HL-60 (cell line): ENCODE results near the gene TAF11L14.

Experiments used
- DNase-seq, 2 experiments: peaks; one replicate each; pipeline ENCODE4 v3.0.0-alpha.2; 2010 to 2020; ENCODE audit warnings: low read depth in 1 of 2, low spot score in 1 of 2
- H3K27ac ChIP-seq: fragments of 250-450 bp; sonication (Bioruptor Pico); replicated peaks from 2 replicates; pipeline ENCODE4 v1.5.1; 2020; ENCODE audit warnings: mild to moderate bottlenecking, moderate library complexity
- H3K27me3 ChIP-seq: fragments of 250-450 bp; sonication (Bioruptor Pico); 2 replicates; pipeline ENCODE4 v1.5.1; 2021; ENCODE audit warnings: mild to moderate bottlenecking, moderate library complexity; ENCODE audit not compliant: insufficient read depth, poor library complexity, severe bottlenecking
- H3K4me3 ChIP-seq: replicated peaks from 2 replicates; pipeline ENCODE4 v1.5.1; 2011; ENCODE audit warnings: mild to moderate bottlenecking, control low read depth, low read length; ENCODE audit not compliant: insufficient read depth
- GABPA ChIP-seq: IDR thresholded peaks from 2 replicates; pipeline ENCODE4 v1.6.1; 2012; ENCODE audit warnings: low read depth
- POLR2AphosphoS5 ChIP-seq: IDR thresholded peaks from 2 replicates; pipeline ENCODE4 v1.6.1; 2012; ENCODE audit warnings: low read depth
- SPI1 ChIP-seq: IDR thresholded peaks from 2 replicates; pipeline ENCODE4 v1.6.1; 2012; ENCODE audit warnings: low read depth, mild to moderate bottlenecking, borderline replicate concordance
- TF ChIP-seq, protein P1 (sequence below): IDR thresholded peaks from one replicate; pipeline ENCODE4 v1.5.1; 2011; ENCODE audit warnings: low read length, control low read depth, inconsistent platforms; ENCODE audit not compliant: insufficient read depth
- TF ChIP-seq, protein P2 (sequence below): IDR thresholded peaks from 2 replicates; pipeline ENCODE4 v1.6.1; 2012; ENCODE audit warnings: low read depth; ENCODE audit not compliant: insufficient replicate concordance

The TAF11L14 gene

DNA sequence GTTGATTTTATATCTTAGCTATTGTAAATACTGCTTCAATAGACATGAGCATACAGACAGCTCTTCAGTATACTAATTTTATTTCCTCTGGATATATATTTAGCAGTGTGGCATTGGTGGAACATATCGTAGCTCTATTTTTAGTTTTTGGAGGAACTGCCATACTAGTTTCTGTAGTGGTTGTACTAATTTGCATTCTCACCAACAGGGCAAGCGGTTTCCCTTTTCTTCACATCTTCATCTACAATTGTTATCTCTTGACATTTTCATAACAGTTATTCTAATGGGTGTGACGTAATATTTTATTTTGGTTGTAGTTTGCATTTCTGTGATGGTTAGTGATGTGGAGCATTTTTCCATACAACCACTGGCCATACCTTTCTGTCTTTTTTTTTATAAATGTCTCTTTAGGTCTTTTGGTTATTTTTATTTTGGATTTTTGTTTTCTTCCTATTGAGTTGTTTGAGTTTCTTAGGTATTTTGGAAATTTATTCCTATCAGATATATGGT, 32.5 kb downstream of the TAF11L14 start:
- Histone ChIP-seq H3K27me3 (no peaks in the 10 kb centered on the region), H3K4me3 (no peak overlapping the region), H3K27ac (no peak overlapping the region)
- no peak for DNase-seq
- no peak for TF ChIP-seq GABPA
- TF ChIP-seq, protein P1, sequence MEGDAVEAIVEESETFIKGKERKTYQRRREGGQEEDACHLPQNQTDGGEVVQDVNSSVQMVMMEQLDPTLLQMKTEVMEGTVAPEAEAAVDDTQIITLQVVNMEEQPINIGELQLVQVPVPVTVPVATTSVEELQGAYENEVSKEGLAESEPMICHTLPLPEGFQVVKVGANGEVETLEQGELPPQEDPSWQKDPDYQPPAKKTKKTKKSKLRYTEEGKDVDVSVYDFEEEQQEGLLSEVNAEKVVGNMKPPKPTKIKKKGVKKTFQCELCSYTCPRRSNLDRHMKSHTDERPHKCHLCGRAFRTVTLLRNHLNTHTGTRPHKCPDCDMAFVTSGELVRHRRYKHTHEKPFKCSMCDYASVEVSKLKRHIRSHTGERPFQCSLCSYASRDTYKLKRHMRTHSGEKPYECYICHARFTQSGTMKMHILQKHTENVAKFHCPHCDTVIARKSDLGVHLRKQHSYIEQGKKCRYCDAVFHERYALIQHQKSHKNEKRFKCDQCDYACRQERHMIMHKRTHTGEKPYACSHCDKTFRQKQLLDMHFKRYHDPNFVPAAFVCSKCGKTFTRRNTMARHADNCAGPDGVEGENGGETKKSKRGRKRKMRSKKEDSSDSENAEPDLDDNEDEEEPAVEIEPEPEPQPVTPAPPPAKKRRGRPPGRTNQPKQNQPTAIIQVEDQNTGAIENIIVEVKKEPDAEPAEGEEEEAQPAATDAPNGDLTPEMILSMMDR = no peak
- TF ChIP-seq POLR2AphosphoS5 = no peak
- TF ChIP-seq SPI1 = no peak
- TF ChIP-seq, protein P2, sequence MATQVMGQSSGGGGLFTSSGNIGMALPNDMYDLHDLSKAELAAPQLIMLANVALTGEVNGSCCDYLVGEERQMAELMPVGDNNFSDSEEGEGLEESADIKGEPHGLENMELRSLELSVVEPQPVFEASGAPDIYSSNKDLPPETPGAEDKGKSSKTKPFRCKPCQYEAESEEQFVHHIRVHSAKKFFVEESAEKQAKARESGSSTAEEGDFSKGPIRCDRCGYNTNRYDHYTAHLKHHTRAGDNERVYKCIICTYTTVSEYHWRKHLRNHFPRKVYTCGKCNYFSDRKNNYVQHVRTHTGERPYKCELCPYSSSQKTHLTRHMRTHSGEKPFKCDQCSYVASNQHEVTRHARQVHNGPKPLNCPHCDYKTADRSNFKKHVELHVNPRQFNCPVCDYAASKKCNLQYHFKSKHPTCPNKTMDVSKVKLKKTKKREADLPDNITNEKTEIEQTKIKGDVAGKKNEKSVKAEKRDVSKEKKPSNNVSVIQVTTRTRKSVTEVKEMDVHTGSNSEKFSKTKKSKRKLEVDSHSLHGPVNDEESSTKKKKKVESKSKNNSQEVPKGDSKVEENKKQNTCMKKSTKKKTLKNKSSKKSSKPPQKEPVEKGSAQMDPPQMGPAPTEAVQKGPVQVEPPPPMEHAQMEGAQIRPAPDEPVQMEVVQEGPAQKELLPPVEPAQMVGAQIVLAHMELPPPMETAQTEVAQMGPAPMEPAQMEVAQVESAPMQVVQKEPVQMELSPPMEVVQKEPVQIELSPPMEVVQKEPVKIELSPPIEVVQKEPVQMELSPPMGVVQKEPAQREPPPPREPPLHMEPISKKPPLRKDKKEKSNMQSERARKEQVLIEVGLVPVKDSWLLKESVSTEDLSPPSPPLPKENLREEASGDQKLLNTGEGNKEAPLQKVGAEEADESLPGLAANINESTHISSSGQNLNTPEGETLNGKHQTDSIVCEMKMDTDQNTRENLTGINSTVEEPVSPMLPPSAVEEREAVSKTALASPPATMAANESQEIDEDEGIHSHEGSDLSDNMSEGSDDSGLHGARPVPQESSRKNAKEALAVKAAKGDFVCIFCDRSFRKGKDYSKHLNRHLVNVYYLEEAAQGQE = no peak

DNA sequence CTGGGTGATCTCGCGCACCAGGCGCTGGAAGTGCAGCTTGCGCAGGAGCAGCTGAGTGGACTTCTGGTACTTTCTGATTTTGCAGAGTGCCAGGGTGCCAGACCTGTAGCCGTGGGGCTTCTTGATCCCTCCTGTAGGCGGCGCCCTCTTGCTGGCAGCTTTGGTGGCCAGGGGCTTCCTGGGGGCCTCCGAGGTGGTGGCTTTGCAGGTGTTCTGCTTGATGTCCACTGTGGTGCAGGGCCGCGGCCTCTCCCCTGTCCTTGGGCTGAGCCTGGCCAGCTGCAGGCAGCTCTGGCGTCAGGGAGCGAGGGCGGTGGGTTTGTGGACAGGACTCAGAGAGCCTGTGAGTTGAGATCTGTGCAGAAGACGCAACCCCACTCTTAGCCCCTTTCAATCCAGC, 36.1 kb downstream of the TAF11L14 start:
- DNase-seq = no peak
- Histone ChIP-seq H3K27me3 (no peaks in the 10 kb centered on the region), H3K4me3 (no peak overlapping the region), H3K27ac (no peak overlapping the region)
- TF ChIP-seq, protein P2 = no peak
- TF ChIP-seq, protein P1 = no peak
- TF ChIP-seq SPI1 (no peak), POLR2AphosphoS5 (no peak), GABPA (no peak)

DNA sequence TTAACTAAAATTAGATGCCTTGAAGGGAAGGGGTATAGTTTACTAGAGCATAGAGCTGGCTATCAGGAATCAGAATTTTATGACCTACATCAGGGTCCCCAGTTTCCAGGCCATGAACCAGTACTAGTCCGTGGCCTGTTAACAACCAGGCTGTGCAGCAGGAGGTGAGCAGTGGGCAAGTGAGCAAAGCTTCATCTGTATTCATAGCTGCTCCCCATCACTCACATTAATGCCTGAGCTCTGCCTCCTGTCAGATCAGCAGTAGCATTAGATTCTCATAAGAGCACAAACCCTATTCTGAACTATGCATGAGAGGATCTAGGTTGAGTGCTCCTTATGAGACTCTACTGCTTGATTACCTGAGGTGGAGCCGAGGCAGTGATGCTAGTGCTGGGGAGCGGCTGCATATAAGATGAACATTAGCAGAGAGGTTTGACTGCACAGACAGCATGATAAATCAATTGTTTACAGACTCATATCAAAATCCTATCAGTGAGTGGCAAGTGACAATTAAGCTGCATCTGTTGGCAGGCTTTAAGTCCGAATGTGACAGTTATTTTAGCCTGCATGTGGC, 44.6 kb downstream of the TAF11L14 start:
- Histone ChIP-seq H3K4me3 (no peak overlapping the region), H3K27ac (no peak overlapping the region), H3K27me3 (no peaks in the 10 kb centered on the region)
- no peak for TF ChIP-seq GABPA
- no peak for DNase-seq

DNA sequence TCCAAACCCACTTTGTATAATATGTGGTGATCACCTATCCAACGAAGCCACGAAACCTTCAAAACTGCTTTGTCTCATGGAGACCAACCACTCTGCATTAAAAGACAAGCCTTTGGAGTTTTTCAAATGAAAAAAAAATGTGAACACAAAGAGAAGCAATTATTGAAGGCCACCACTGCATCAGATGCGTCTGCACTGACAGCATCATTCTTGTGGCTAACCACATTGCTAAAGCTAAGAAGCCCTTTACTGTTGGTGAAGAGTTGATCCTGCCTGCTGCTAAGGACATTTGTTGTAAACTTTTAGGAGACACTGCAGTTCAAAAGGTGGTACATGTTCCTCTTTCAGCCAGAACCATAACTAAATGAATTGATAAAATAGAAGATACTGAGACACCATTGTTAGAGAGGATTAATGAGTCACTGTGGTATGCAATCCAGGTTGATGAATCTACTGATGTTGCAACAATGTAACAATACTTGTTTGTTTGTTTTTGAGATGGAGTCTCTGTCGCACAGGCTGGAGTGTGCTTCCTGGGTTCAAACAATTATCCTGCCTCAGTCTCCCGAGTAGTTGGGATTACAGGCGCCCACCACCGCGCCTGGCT, 45.4 kb downstream of the TAF11L14 start:
- TF ChIP-seq POLR2AphosphoS5 (no peak), SPI1 (no peak), GABPA (no peak)
- TF ChIP-seq, protein P1 = no peak
- TF ChIP-seq, protein P2 = no peak
- H3K27ac ChIP-seq = no peak overlapping the region
- DNase-seq = no peak

More for the DNA sequence above, 45.4 kb downstream of the TAF11L14 start:
- no peak overlapping the region for H3K4me3 ChIP-seq
- H3K27me3 ChIP-seq = no peaks in the 10 kb centered on the region
